H9 (cell line): ENCODE measurements around the gene ADGRF1. TPM values are rescaled to one million over a fixed set of nuclear protein-coding genes. Genes with fewer than 3 reads are reported as not detected.

Source experiments
- DNase-seq: peaks from one replicate; pipeline ENCODE4 v3.0.0-alpha.2; 2017
- H2AFZ ChIP-seq: one replicate; pipeline ENCODE4 v1.6.1; 2013; ENCODE audit warnings: mild to moderate bottlenecking, low read length, control low read depth, moderate library complexity
- H2AK5ac ChIP-seq: 2 replicates; pipeline ENCODE4 v1.6.1; 2013; ENCODE audit warnings: low read length, control low read depth, mixed read lengths; ENCODE audit not compliant: insufficient read length
- H2BK120ac ChIP-seq: one replicate; pipeline ENCODE4 v1.6.1; 2013; ENCODE audit warnings: low read depth, mild to moderate bottlenecking, low read length, control low read depth, inconsistent platforms; ENCODE audit not compliant: poor library complexity, severe bottlenecking
- H2BK12ac ChIP-seq: 2 replicates; pipeline ENCODE4 v1.6.1; 2013; ENCODE audit warnings: low read length, control low read depth, mixed read lengths, low read depth; ENCODE audit not compliant: insufficient read length
- H2BK15ac ChIP-seq: 2 replicates; pipeline ENCODE4 v1.6.1; 2013; ENCODE audit warnings: low read depth, low read length, control low read depth
- H2BK20ac ChIP-seq: one replicate; pipeline ENCODE4 v1.6.1; 2013; ENCODE audit warnings: low read depth, mild to moderate bottlenecking, low read length, control low read depth, inconsistent platforms; ENCODE audit not compliant: poor library complexity, severe bottlenecking
- H2BK5ac ChIP-seq: 2 replicates; pipeline ENCODE4 v1.6.1; 2013; ENCODE audit warnings: low read length, control low read depth, mixed read lengths; ENCODE audit not compliant: insufficient read length
- H3K14ac ChIP-seq: 2 replicates; pipeline ENCODE4 v1.6.1; 2013; ENCODE audit warnings: low read length, control low read depth; ENCODE audit not compliant: insufficient read depth
- H3K18ac ChIP-seq: 2 replicates; pipeline ENCODE4 v1.6.1; 2013; ENCODE audit warnings: low read depth, mild to moderate bottlenecking, mixed read lengths, low read length, control low read depth; ENCODE audit not compliant: insufficient read length
- H3K23ac ChIP-seq: 2 replicates; pipeline ENCODE4 v1.6.1; 2013; ENCODE audit warnings: low read length, control low read depth, mixed read lengths, low read depth; ENCODE audit not compliant: insufficient read length
- H3K23me2 ChIP-seq: 2 replicates; pipeline ENCODE4 v1.6.1; 2013; ENCODE audit warnings: low read depth, mild to moderate bottlenecking, mixed read lengths, low read length, control low read depth; ENCODE audit not compliant: insufficient read length, poor library complexity, severe bottlenecking
- H3K27ac ChIP-seq: 2 replicates; pipeline ENCODE4 v1.5.1; 2013; ENCODE audit warnings: low read length, control low read depth, mixed read lengths, low read depth; ENCODE audit not compliant: insufficient read length
- H3K27me3 ChIP-seq: 2 replicates; pipeline ENCODE4 v1.6.1; 2013; ENCODE audit warnings: low read length, control low read depth, inconsistent platforms; ENCODE audit not compliant: insufficient read depth
- H3K4ac ChIP-seq: 2 replicates; pipeline ENCODE4 v1.6.1; 2013; ENCODE audit warnings: low read depth, mild to moderate bottlenecking, control low read depth, inconsistent platforms, low read length, moderate library complexity
- H3K4me1 ChIP-seq: 2 replicates; pipeline ENCODE4 v1.6.1; 2013; ENCODE audit warnings: low read length, control low read depth, inconsistent platforms; ENCODE audit not compliant: insufficient read depth
- H3K4me2 ChIP-seq: 2 replicates; pipeline ENCODE4 v1.6.1; 2013; ENCODE audit warnings: low read length, control low read depth, mixed read lengths; ENCODE audit not compliant: insufficient read length, insufficient read depth
- H3K56ac ChIP-seq: 2 replicates; pipeline ENCODE4 v1.6.1; 2013; ENCODE audit warnings: low read depth, mild to moderate bottlenecking, mixed read lengths, low read length, control low read depth; ENCODE audit not compliant: insufficient read length
- H3K79me1 ChIP-seq: 2 replicates; pipeline ENCODE4 v1.6.1; 2013; ENCODE audit warnings: low read depth, mild to moderate bottlenecking, moderate library complexity, low read length, control low read depth, inconsistent platforms; ENCODE audit not compliant: insufficient read depth, poor library complexity, severe bottlenecking
- H3K79me2 ChIP-seq: 2 replicates; pipeline ENCODE4 v1.6.1; 2013; ENCODE audit warnings: low read length, control low read depth, inconsistent platforms; ENCODE audit not compliant: insufficient read depth
- H3K9ac ChIP-seq: 2 replicates; pipeline ENCODE4 v1.6.1; 2013; ENCODE audit warnings: low read length, control low read depth, mixed read lengths; ENCODE audit not compliant: insufficient read length; ENCODE audit errors: extremely low read depth
- H3K9me3 ChIP-seq: one replicate; pipeline ENCODE4 v1.6.1; 2013; ENCODE audit warnings: low read depth, low read length, inconsistent platforms; ENCODE audit not compliant: control insufficient read depth
- H3T11ph ChIP-seq: one replicate; pipeline ENCODE4 v1.6.1; 2013; ENCODE audit warnings: mild to moderate bottlenecking, low read length, control low read depth, inconsistent platforms
- H4K20me1 ChIP-seq: one replicate; pipeline ENCODE4 v1.6.1; 2013; ENCODE audit not compliant: control insufficient read depth, insufficient read length, insufficient read depth
- H4K5ac ChIP-seq: 2 replicates; pipeline ENCODE4 v1.6.1; 2013; ENCODE audit warnings: low read depth, mild to moderate bottlenecking, mixed read lengths, low read length, control low read depth; ENCODE audit not compliant: insufficient read length
- H4K8ac ChIP-seq: replicated peaks from 2 replicates; pipeline ENCODE4 v1.6.1; 2013; ENCODE audit warnings: low read length, control low read depth, mixed read lengths, low read depth; ENCODE audit not compliant: insufficient read length
- H4K91ac ChIP-seq: 2 replicates; pipeline ENCODE4 v1.6.1; 2013; ENCODE audit warnings: low read depth, mild to moderate bottlenecking, moderate library complexity, mixed read lengths, low read length, control low read depth; ENCODE audit not compliant: insufficient read length
- H3K27ac Mint-ChIP-seq, 3 experiments: 2 replicates in 2 of 3; 3 replicates in 1 of 3; pipeline ENCODE4 v1.8.0; 2020 to 2021; ENCODE audit warnings: mixed read lengths in 3 of 3, mild to moderate bottlenecking in 1 of 3, moderate library complexity in 1 of 3
- H3K27me3 Mint-ChIP-seq: 2 replicates; pipeline ENCODE4 v1.8.0; 2021; ENCODE audit warnings: low read depth, mild to moderate bottlenecking, moderate library complexity, mixed read lengths
- H3K36me3 Mint-ChIP-seq, 3 experiments: 2 replicates in 2 of 3; 3 replicates in 1 of 3; pipeline ENCODE4 v1.8.0; 2020 to 2021; ENCODE audit warnings: low read depth in 3 of 3, mixed read lengths in 3 of 3; ENCODE audit not compliant: insufficient read depth in 1 of 3
- H3K4me1 Mint-ChIP-seq, 2 experiments: 2 replicates each; pipeline ENCODE4 v1.8.0; 2020; ENCODE audit warnings: mixed read lengths in 2 of 2
- H3K4me3 Mint-ChIP-seq, 2 experiments: 2 replicates in 1 of 2; 3 replicates in 1 of 2; pipeline ENCODE4 v1.8.0; 2020 to 2021; ENCODE audit warnings: mild to moderate bottlenecking in 2 of 2, mixed read lengths in 2 of 2, moderate library complexity in 1 of 2
- H3K9me3 Mint-ChIP-seq, 2 experiments: 2 replicates in 1 of 2; 3 replicates in 1 of 2; pipeline ENCODE4 v1.8.0; 2020; ENCODE audit warnings: mild to moderate bottlenecking in 2 of 2, mixed read lengths in 2 of 2, moderate library complexity in 1 of 2
- CTCF ChIP-seq: fragments of 200-600 bp; sonication (generic); conservative IDR thresholded peaks from 3 replicates; pipeline ENCODE4 v1.8.0; 2021; ENCODE audit warnings: antibody characterized with exemption, mild to moderate bottlenecking
- WGBS: extraction: QIAGEN DNeasy Blood & Tissue Kit; methylation state at CpG from one replicate; pipeline ENCODE4 v1.1.7; 2013; ENCODE audit warnings: missing lambda C conversion rate, low lambda C conversion rate, mixed read lengths; ENCODE audit not compliant: insufficient read length; ENCODE audit errors: extremely low coverage; 5-methylcytosine and 5-hydroxymethylcytosine counted together
- total RNA-seq: library from RNA; stranded (reverse); gene quantifications from 2 replicates; pipeline ENCODE4 v1.2.1, GENCODE V29; 2021

The ADGRF1 gene
- total RNA-seq, 1 experiment from 2014 or later = not detected

DNA sequence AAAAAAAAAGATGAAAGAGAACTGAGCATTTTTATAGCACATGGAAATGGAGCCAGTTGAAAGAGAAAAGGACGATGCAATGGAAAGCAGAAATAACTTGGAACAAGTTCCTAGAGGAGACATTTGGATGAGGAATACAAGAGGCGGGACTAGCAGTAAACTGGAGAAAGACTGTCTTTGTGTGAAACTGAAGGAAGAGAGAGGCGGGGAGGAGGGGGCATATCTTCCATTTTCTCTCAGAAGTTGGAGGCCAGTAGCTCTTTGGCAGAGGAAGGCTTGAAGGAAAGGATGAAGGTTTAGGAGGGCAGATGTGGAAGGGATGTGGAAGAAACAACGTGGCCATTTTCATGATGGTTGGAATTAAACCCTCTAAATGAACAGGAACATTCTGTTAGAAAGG is 33.0 kb upstream of the ADGRF1 start:
- H3K9ac ChIP-seq = no peak overlapping the region
- peaks cover 3 to 9% of the 10 kb centered on the region in 2 experiments; a peak in 3 of 4 replicates for H3K4me1 Mint-ChIP-seq
- H3K27me3 Mint-ChIP-seq = no peaks in the 10 kb centered on the region
- no peak overlapping the region for H4K5ac ChIP-seq
- H3K23ac ChIP-seq = no peak overlapping the region
- H2AK5ac ChIP-seq = no peak overlapping the region
- no peak overlapping the region for H2BK15ac ChIP-seq
- H3K27me3 ChIP-seq = no peaks in the 10 kb centered on the region
- H3K4me1 ChIP-seq = no peaks in the 10 kb centered on the region; the same call in 1 of the 2 replicates
- H3K4ac ChIP-seq = no peak overlapping the region
- H2BK20ac ChIP-seq = no peak overlapping the region
- H3K23me2 ChIP-seq = no peaks in the 10 kb centered on the region
- H3K27ac ChIP-seq = no peak overlapping the region
- H3K79me2 ChIP-seq = no peaks in the 10 kb centered on the region
- H2BK120ac ChIP-seq = no peak overlapping the region
- TF ChIP-seq CTCF = no peak
- H3K27ac Mint-ChIP-seq = no peak overlapping the region
- no CpG with 5 or more reads among the region's 4 CpGs for WGBS
- no peak overlapping the region for H3K4me2 ChIP-seq
- H2AFZ ChIP-seq = no peak overlapping the region
- no peak overlapping the region for H4K91ac ChIP-seq
- no peaks in the 10 kb centered on the region for H3K36me3 Mint-ChIP-seq
- H4K8ac ChIP-seq = no peak overlapping the region
- no peak overlapping the region for H3K18ac ChIP-seq
- H3K9me3 Mint-ChIP-seq = no peaks in the 10 kb centered on the region
- H3K79me1 ChIP-seq = no peaks in the 10 kb centered on the region
- H3K56ac ChIP-seq = no peak overlapping the region
- no peak overlapping the region for H3K4me3 Mint-ChIP-seq
- H2BK5ac ChIP-seq = no peak overlapping the region
- no peaks in the 10 kb centered on the region for H4K20me1 ChIP-seq
- DNase-seq = no peak
- H3K9me3 ChIP-seq = no peaks in the 10 kb centered on the region
- no peak overlapping the region for H2BK12ac ChIP-seq
- no peak overlapping the region for H3T11ph ChIP-seq
- no peak overlapping the region for H3K14ac ChIP-seq
